Cardiac fibroblast (primary cell): Measurements from ENCODE around the gene SSBP3.

Source experiments
- DNase-seq, 2 donors: peaks; one replicate each; pipeline versions ENCODE4 v3.0.0 to v3.0.0-alpha.2; 2010; ENCODE audit warnings: low read depth in 2 of 2
- H3K4me3 ChIP-seq, 2 donors: replicated peaks in 1 of 2; 1 replicate in 1 of 2; 2 replicates in 1 of 2; pipeline ENCODE4 v1.5.1; 2011; ENCODE audit warnings: low read depth in 2 of 2, low read length in 2 of 2, mild to moderate bottlenecking in 2 of 2, moderate library complexity in 1 of 2
- CTCF ChIP-seq: IDR thresholded peaks from one replicate; pipeline ENCODE4 v1.5.1; 2011; ENCODE audit warnings: low read depth, mild to moderate bottlenecking, low read length, inconsistent platforms

The SSBP3 gene

DNA sequence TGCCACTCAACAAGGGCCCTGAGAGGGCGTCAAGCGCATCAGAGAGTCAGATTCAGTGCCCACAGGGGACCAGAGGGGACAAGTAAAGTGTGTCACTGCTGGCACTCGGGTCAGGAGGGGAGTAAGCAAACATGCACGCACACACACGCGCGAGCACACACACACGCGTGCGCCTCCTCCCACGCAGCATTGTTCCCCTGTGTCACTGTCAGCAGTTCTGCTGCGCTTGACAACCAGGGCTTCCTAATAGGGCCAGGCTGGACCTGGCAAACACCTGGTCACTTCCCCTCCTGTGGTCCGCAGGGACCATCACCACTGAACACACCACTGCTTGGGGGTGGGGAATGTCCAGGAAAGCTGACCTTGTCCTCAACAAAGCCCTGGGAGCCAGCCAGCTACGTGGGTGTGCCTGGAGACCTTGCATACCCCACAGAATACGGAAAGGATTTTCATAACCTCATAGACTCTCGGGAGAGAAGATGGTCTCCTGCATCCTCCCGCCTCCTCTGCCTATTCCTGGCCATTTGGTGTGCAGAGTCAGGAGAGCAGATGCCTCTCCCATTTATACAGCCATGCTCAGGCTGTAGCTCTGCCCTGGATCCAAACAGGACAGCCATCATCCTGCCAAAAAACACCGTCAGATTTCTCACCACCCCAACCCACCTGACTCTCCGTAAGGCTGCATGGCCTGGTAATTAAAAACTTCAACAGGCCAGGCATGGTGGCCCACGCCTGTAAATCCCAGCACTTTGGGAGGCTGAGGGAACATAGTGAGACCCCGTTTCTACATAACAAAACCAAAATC is 73.2 kb downstream of the SSBP3 start:
- H3K4me3 ChIP-seq, result no peak overlapping the region
- TF ChIP-seq CTCF, result no peak
- peak in 1 of 2 donors; percentile 29 for DNase-seq

DNA sequence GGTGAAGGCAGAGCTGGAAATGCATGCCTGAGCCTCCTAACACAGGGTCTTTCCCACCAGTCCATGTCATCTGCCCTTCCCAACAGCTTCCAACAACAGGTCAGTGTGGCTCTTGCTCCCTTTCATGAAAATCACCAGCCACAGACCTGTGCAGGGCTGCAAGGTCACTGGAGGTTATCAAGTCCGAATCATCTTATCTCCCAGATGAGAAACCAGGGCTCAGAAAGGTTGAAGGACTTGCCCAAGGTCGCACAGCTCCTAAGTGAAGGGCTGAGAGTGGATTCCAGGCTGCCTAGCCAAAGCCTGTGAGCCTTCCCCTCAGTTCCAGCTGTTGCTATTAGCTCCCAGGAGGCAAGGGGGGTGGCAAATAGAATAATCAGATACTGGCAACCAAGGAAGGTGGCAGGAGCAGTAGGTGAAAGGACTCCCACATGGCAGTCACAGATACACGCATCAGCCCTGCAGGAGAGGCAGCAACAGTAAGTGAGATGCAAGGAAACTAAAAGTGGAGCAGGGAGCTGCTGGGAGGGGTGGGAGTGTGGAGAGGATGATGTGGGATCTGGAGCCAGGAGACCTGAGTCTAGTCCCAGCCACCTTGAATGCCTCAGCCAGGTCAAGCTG is 74.2 kb downstream of the SSBP3 start:
- TF ChIP-seq CTCF, result no peak

GRCh38 chr1:54331091-54331772 is 75.0 kb downstream of the SSBP3 start:
- no peak for DNase-seq
- no peak overlapping the region for H3K4me3 ChIP-seq

More for the DNA sequence above, 74.2 kb downstream of the SSBP3 start:
- no peak for DNase-seq
- no peak overlapping the region for H3K4me3 ChIP-seq

GRCh38 chr1:54329312-54330003 is 76.7 kb downstream of the SSBP3 start:
- DNase-seq, result no peak
- TF ChIP-seq CTCF, result no peak
- no peak overlapping the region for H3K4me3 ChIP-seq

More at GRCh38 chr1:54331091-54331772, 75.0 kb downstream of the SSBP3 start:
- TF ChIP-seq CTCF, result no peak

- DNase-seq, result peak in 1 of 2 donors; percentile 29
- no peak overlapping the region for H3K4me3 ChIP-seq
- TF ChIP-seq CTCF, result no peak
These were observed 78.0 kb downstream of the SSBP3 start for GRCh38 chr1:54328066-54328636.

DNA sequence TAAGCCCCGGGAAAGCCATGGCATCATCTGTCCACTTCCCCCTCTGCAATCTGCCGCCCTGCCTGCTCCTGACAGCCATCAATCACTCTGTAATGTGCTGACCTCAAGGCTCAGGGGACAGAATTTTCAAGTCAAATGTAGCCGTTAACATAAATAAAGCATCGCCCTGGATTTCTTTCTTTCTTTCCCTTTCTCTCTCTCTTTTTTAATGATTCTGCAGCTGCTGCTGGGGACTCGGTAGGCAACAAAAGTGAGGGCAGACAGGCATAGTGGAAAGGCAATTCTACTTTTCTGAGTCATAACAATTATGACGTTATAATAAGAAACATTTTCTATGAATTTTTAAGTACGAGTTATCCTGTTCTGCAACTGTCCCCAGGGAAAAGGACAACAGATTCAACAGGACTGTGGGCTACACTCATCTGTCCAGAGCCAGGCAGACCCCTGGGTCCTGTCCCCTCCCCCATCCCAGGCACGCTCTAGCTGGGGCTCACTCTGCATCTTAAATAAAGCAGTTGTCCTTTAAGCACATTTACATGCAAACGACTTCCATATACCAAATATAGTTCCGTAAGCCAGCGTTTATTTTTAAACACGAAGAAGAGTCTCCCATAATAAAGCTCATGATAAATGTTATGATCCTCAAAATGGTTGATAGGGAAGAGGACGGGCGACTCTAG is 78.7 kb downstream of the SSBP3 start:
- DNase-seq, result peak in 1 of 2 donors; percentile 46
- no peak overlapping the region for H3K4me3 ChIP-seq

More for the DNA sequence above, 78.7 kb downstream of the SSBP3 start:
- no peak for TF ChIP-seq CTCF
